Gastroesophageal sphincter (tissue), 4 donors: ENCODE results near the gene KIRREL3. TPM values are rescaled to one million over a fixed set of nuclear protein-coding genes. Genes with fewer than 3 reads are reported as not detected.

Experiments
- ATAC-seq: fragments of 150-250 bp; one replicate; pipeline ENCODE4 v1.9.1; 2016; ENCODE audit warnings: mild to moderate bottlenecking, moderate library complexity
- H3K27ac ChIP-seq, 4 donors: fragments of 200-600 bp; sonication (generic) in 3 of 4; 1 replicate in 3 of 4; 2 replicates in 1 of 4; pipeline ENCODE4 v1.5.1; 2016 to 2019
- H3K27me3 ChIP-seq: fragments of 200-600 bp; sonication (generic); one replicate; pipeline ENCODE4 v1.5.1; 2019
- H3K36me3 ChIP-seq, 2 donors: fragments of 200-600 bp; sonication (generic); one replicate each; pipeline ENCODE4 v1.5.1; 2019; ENCODE audit warnings: control low read depth in 1 of 2
- H3K4me1 ChIP-seq, 3 donors: fragments of 200-600 bp; sonication (generic); 1 replicate in 2 of 3; 2 replicates in 1 of 3; pipeline ENCODE4 v1.5.1; 2016 to 2019; ENCODE audit warnings: control low read depth in 2 of 3
- H3K4me3 ChIP-seq, 2 donors: fragments of 200-600 bp; sonication (generic); one replicate each; pipeline ENCODE4 v1.5.1; 2019; ENCODE audit warnings: mild to moderate bottlenecking in 1 of 2, moderate library complexity in 1 of 2
- H3K9me3 ChIP-seq, 3 donors: fragments of 200-600 bp; sonication (generic); one replicate each; pipeline ENCODE4 v1.5.1; 2017 to 2019; ENCODE audit warnings: control low read depth in 2 of 3
- EP300 ChIP-seq: sonication (generic); formaldehyde crosslinking; IDR thresholded peaks from one replicate; pipeline ENCODE4 v1.6.1; 2017; ENCODE audit warnings: antibody characterized with exemption, mild to moderate bottlenecking
- POLR2A ChIP-seq, 2 donors: fragments of 450-650 bp; IDR thresholded peaks; one replicate each; pipeline ENCODE4 v1.6.1; 2017; ENCODE audit warnings: antibody characterized with exemption in 2 of 2, mild to moderate bottlenecking in 2 of 2, moderate library complexity in 1 of 2
- POLR2AphosphoS5 ChIP-seq: sonication (generic); formaldehyde crosslinking; IDR thresholded peaks from one replicate; pipeline ENCODE4 v1.6.1; 2017; ENCODE audit warnings: antibody characterized with exemption
- WGBS, 2 donors: methylation state at CpG; one replicate each; pipeline ENCODE4 v1.1.5; 2018; ENCODE audit warnings: low coverage in 1 of 2; 5-methylcytosine and 5-hydroxymethylcytosine counted together
- total RNA-seq, 4 donors: library from RNA; depleted of rRNA; stranded (reverse); fragments of >200 nt; gene quantifications; one replicate each; pipeline ENCODE4 v1.1.0, GENCODE V29; 2016
- TF ChIP-seq, protein P1 (sequence below), 4 experiments: fragments of 200-600 bp in 2 of 4; fragments of 450-650 bp in 2 of 4; sonication (generic) in 1 of 4; IDR thresholded peaks; one replicate each; pipeline ENCODE4 v1.5.1; 2017 to 2019; ENCODE audit warnings: antibody characterized with exemption in 4 of 4, mild to moderate bottlenecking in 2 of 4, moderate library complexity in 2 of 4

KIRREL3 gene
- total RNA-seq, 4 donors from 2014 or later, result 0.54 to 3.9 (median 1.4) TPM

DNA sequence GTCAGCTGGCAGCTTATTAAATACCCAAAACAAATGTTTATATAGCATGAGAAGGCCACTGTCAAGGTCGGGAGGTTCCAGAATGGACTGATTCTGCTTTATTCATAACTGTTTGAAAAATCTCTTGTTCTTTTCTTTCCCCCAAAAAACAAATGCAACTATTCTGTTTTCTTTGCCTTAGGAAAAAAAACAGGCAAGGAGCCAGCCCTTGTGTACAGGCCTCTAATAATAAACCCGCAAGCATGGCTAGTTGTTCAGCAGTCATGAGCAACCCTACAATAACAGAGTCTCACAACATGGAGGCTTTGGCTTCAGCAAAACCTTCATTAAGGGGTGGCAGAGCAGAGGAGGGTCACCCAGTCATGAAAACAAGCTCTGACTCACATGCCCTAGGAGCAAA lies 191.7 kb downstream of the KIRREL3 start:
- no peak overlapping the region for H3K4me3 ChIP-seq
- no peak overlapping the region for H3K27ac ChIP-seq
- TF ChIP-seq POLR2A (IDR thresholded peaks at IDR 0.05) (no peak), EP300 (no peak), POLR2AphosphoS5 (no peak)
- TF ChIP-seq, protein P1, sequence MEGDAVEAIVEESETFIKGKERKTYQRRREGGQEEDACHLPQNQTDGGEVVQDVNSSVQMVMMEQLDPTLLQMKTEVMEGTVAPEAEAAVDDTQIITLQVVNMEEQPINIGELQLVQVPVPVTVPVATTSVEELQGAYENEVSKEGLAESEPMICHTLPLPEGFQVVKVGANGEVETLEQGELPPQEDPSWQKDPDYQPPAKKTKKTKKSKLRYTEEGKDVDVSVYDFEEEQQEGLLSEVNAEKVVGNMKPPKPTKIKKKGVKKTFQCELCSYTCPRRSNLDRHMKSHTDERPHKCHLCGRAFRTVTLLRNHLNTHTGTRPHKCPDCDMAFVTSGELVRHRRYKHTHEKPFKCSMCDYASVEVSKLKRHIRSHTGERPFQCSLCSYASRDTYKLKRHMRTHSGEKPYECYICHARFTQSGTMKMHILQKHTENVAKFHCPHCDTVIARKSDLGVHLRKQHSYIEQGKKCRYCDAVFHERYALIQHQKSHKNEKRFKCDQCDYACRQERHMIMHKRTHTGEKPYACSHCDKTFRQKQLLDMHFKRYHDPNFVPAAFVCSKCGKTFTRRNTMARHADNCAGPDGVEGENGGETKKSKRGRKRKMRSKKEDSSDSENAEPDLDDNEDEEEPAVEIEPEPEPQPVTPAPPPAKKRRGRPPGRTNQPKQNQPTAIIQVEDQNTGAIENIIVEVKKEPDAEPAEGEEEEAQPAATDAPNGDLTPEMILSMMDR (IDR thresholded peaks at IDR 0.05), result no peak
- no peaks in the 10 kb centered on the region for H3K4me1 ChIP-seq
- peaks cover 29% of the 10 kb centered on the region for H3K27me3 ChIP-seq
- no peak for ATAC-seq
- WGBS, 2 donors, result 40 to 75% methylated on average over 2 of the region's 2 CpGs
- H3K9me3 ChIP-seq, result no peaks in the 10 kb centered on the region
- H3K36me3 ChIP-seq, result no peaks in the 10 kb centered on the region

DNA sequence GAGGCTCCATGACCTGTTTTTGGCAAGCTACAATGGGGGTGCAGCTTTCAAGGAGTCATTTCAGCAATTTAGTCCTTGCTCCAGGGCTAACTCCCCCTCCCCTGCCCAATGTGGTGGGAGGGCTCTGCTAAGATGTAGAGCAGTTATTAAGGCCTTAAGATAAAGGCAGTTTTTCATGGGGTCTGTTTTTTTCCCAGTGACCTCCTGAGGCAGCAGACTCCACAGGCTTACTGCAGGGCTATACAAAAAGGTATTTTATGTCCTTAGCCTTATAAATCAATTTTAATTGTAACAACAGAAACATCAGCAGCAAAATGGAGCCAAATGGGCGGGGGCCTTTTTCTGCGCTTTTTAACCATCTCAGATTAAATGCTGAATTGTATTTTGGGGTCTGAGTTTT lies 192.3 kb downstream of the KIRREL3 start:
- WGBS, 2 donors, result 32 to 89% methylated on average over 1 to 2 of the region's 2 CpGs

DNA sequence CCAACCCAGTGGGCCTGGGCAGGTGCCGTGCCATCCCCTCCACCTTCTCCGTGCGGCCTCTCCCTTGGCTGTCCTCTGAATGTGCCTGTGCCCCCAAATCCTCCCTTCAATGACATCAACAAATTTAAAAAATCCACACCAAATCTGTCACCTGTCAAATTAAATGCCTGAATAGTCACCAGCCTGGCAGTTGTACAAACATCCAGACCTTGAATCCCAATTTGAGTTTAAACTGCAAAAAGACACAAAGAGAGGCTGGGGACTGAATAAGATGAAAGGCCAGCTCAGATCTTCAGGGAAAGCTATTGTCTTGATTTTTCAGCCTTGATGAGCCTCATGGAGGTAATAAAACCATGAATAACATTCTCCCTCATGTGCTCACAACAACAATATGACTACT lies 194.7 kb downstream of the KIRREL3 start:
- no peak overlapping the region for H3K4me3 ChIP-seq
- no peak for ATAC-seq
- H3K9me3 ChIP-seq, result no peaks in the 10 kb centered on the region
- H3K4me1 ChIP-seq, result no peaks in the 10 kb centered on the region
- H3K27ac ChIP-seq, result no peak overlapping the region
- 84 to 85% methylated on average over 3 of the region's 3 CpGs for WGBS, 2 donors
- no peaks in the 10 kb centered on the region for H3K36me3 ChIP-seq
- TF ChIP-seq POLR2A (IDR thresholded peaks at IDR 0.05) (no peak), POLR2AphosphoS5 (no peak), EP300 (no peak)
- TF ChIP-seq, protein P1 (IDR thresholded peaks at IDR 0.05), result no peak
- peaks cover 25% of the 10 kb centered on the region for H3K27me3 ChIP-seq

More for the DNA sequence above, 192.3 kb downstream of the KIRREL3 start:
- H3K4me3 ChIP-seq, result no peak overlapping the region
- H3K27me3 ChIP-seq, result peaks cover 29% of the 10 kb centered on the region
- H3K27ac ChIP-seq, result no peak overlapping the region
- no peaks in the 10 kb centered on the region for H3K9me3 ChIP-seq
- no peaks in the 10 kb centered on the region for H3K4me1 ChIP-seq
- H3K36me3 ChIP-seq, result no peaks in the 10 kb centered on the region
- no peak for TF ChIP-seq POLR2AphosphoS5
- no peak for TF ChIP-seq EP300
- TF ChIP-seq POLR2A (IDR thresholded peaks at IDR 0.05), result no peak
- TF ChIP-seq, protein P1 (IDR thresholded peaks at IDR 0.05), result no peak
- ATAC-seq, result no peak

DNA sequence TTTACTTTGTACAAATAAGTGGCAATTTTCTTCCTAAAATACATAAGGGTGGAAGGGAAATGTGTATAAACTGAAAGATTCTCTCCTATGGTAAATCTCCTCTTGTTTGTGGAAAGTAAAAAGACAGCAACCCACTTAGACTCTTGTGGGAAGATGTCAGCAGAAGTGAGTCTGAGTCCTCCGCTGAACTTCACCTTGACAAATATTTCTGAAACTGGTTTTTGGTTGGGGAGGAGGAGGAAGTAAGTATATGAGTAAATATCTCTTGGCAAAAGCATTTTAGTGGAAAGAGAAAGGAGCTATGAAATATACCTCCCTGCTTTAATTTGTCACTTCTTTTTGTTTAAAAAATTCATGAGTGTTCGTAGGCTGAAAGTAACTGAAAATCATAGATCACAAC lies 196.2 kb downstream of the KIRREL3 start:
- Histone ChIP-seq H3K27ac (no peak overlapping the region), H3K9me3 (no peaks in the 10 kb centered on the region), H3K4me3 (no peak overlapping the region), H3K36me3 (no peaks in the 10 kb centered on the region), H3K27me3 (peaks cover 21% of the 10 kb centered on the region), H3K4me1 (no peaks in the 10 kb centered on the region)
- WGBS, 2 donors, result 52 to 66% methylated on average over 2 of the region's 2 CpGs
- no peak for TF ChIP-seq POLR2AphosphoS5
- no peak for TF ChIP-seq EP300
- TF ChIP-seq, protein P1 (IDR thresholded peaks at IDR 0.05), result no peak
- TF ChIP-seq POLR2A (IDR thresholded peaks at IDR 0.05), result no peak
- ATAC-seq, result no peak

DNA sequence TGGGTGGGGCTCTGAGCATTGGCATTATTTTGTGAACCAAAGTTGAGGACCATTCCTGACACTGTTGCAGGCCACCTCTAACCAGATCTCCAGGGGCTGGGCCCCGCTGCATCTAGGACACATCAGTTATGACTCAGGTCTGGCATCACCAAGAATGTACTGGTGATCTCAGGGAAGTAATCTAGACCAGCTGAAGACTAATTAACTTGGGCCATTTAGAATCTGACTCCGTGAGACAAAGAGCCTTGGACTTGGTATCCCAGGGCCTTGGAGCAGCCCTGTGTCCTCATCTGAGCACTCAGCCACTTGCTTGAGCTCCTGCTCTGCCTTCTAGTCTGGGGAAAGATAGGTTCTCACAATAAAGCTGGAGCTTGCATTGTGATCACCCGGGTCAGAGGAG lies 200.6 kb downstream of the KIRREL3 start:
- H3K4me1 ChIP-seq, result no peaks in the 10 kb centered on the region
- 60% methylated on average over 1 of the region's 3 CpGs; no CpG with 5 or more reads in 1 of the 2 donors for WGBS, 2 donors
- H3K36me3 ChIP-seq, result no peaks in the 10 kb centered on the region
- TF ChIP-seq, protein P1 (IDR thresholded peaks at IDR 0.05), result no peak
- TF ChIP-seq POLR2AphosphoS5, result no peak
- no peak overlapping the region for H3K4me3 ChIP-seq
- peaks cover 20% of the 10 kb centered on the region for H3K27me3 ChIP-seq
- ATAC-seq, result no peak
- no peaks in the 10 kb centered on the region for H3K9me3 ChIP-seq
- H3K27ac ChIP-seq, result no peak overlapping the region
